Neuronal stem cell (in vitro differentiated cells): Measurements from ENCODE around the gene APBA1.
"Not testable (repeated sequence)": the region's sequence is repeated elsewhere in the genome, so short reads cannot be mapped to it uniquely, and the experiment has no call there.

Experiments
- DNase-seq: peaks from one replicate; pipeline ENCODE4 v3.0.0-alpha.2; 2013; ENCODE audit warnings: low spot score
- H2AFZ ChIP-seq: one replicate; pipeline ENCODE4 v1.6.1; 2013; ENCODE audit warnings: mild to moderate bottlenecking, low read length, inconsistent platforms
- H2AK5ac ChIP-seq: 2 replicates; pipeline ENCODE4 v1.6.1; 2013; ENCODE audit warnings: low read depth, mild to moderate bottlenecking, inconsistent platforms, low read length, moderate library complexity, mixed read lengths
- H2BK120ac ChIP-seq: 2 replicates; pipeline ENCODE4 v1.6.1; 2013; ENCODE audit warnings: low read depth, mild to moderate bottlenecking, inconsistent platforms, low read length, moderate library complexity, mixed read lengths
- H2BK12ac ChIP-seq: one replicate; pipeline ENCODE4 v1.6.1; 2013; ENCODE audit warnings: low read length, inconsistent platforms
- H2BK15ac ChIP-seq: 2 replicates; pipeline ENCODE4 v1.6.1; 2013; ENCODE audit warnings: mild to moderate bottlenecking, low read length, inconsistent platforms, mixed read lengths
- H2BK5ac ChIP-seq: one replicate; pipeline ENCODE4 v1.6.1; 2013; ENCODE audit warnings: inconsistent platforms, mild to moderate bottlenecking, low read length, moderate library complexity
- H3K14ac ChIP-seq: one replicate; pipeline ENCODE4 v1.6.1; 2013; ENCODE audit warnings: low read length, inconsistent platforms
- H3K18ac ChIP-seq: 2 replicates; pipeline ENCODE4 v1.6.1; 2013; ENCODE audit warnings: low read length, inconsistent platforms
- H3K23ac ChIP-seq: 2 replicates; pipeline ENCODE4 v1.6.1; 2013; ENCODE audit warnings: low read depth, mild to moderate bottlenecking, mixed read lengths, low read length, inconsistent platforms; ENCODE audit not compliant: poor library complexity
- H3K27ac ChIP-seq: replicated peaks from 3 replicates; pipeline ENCODE4 v1.5.1; 2013; ENCODE audit warnings: low read length, inconsistent platforms
- H3K27me3 ChIP-seq, 3 experiments: 2 replicates each; pipeline ENCODE4 v1.6.1; 2013; ENCODE audit warnings: low read length in 3 of 3, mild to moderate bottlenecking in 2 of 3, inconsistent platforms in 1 of 3, low read depth in 1 of 3, mixed read lengths in 1 of 3, moderate library complexity in 1 of 3; ENCODE audit not compliant: control insufficient read depth in 3 of 3, insufficient read depth in 3 of 3
- H3K36me3 ChIP-seq, 2 donors: replicated peaks in 1 of 2; 2 replicates each; pipeline ENCODE4 v1.6.1; 2013; ENCODE audit warnings: low read length in 2 of 2; ENCODE audit not compliant: control insufficient read depth in 2 of 2, insufficient read depth in 2 of 2
- H3K4ac ChIP-seq: 2 replicates; pipeline ENCODE4 v1.6.1; 2013; ENCODE audit warnings: inconsistent platforms, mild to moderate bottlenecking, low read length, moderate library complexity
- H3K4me1 ChIP-seq, 2 donors: 1 replicate in 1 of 2; 2 replicates in 1 of 2; pipeline ENCODE4 v1.6.1; 2013; ENCODE audit warnings: low read length in 2 of 2, low read depth in 1 of 2; ENCODE audit not compliant: control insufficient read depth in 2 of 2, insufficient read depth in 1 of 2
- H3K4me2 ChIP-seq: one replicate; pipeline ENCODE4 v1.6.1; 2013; ENCODE audit warnings: mild to moderate bottlenecking, low read length, inconsistent platforms; ENCODE audit not compliant: insufficient read depth, poor library complexity, severe bottlenecking
- H3K4me3 ChIP-seq, 2 donors: 2 replicates each; pipeline ENCODE4 v1.5.1; 2013; ENCODE audit warnings: low read length in 2 of 2, mild to moderate bottlenecking in 2 of 2, inconsistent platforms in 1 of 2, moderate library complexity in 1 of 2
- H3K79me1 ChIP-seq: one replicate; pipeline ENCODE4 v1.6.1; 2013; ENCODE audit warnings: low read depth, mild to moderate bottlenecking, inconsistent platforms, low read length, moderate library complexity
- H3K9ac ChIP-seq: one replicate; pipeline ENCODE4 v1.6.1; 2013; ENCODE audit warnings: mild to moderate bottlenecking, low read depth, low read length, inconsistent platforms; ENCODE audit not compliant: poor library complexity
- H3K9me3 ChIP-seq, 2 donors: replicated peaks in 1 of 2; 2 replicates each; pipeline versions ENCODE3 to v1.6.1; 2013; ENCODE audit warnings: low read length in 2 of 2, mild to moderate bottlenecking in 2 of 2, inconsistent platforms in 1 of 2, low read depth in 1 of 2, mixed read lengths in 1 of 2, moderate library complexity in 1 of 2; ENCODE audit not compliant: control insufficient read depth in 2 of 2, insufficient read depth in 1 of 2
- H4K8ac ChIP-seq: one replicate; pipeline ENCODE4 v1.6.1; 2013; ENCODE audit warnings: low read depth, mild to moderate bottlenecking, inconsistent platforms, low read length, moderate library complexity
- H4K91ac ChIP-seq: one replicate; pipeline ENCODE4 v1.6.1; 2013; ENCODE audit warnings: low read length, low read depth, mild to moderate bottlenecking, inconsistent platforms; ENCODE audit not compliant: poor library complexity
- WGBS, 2 donors: extraction: QIAGEN DNeasy Blood & Tissue Kit; methylation state at CpG; one replicate each; pipeline ENCODE4 v1.1.7; 2013; ENCODE audit warnings: missing lambda C conversion rate in 2 of 2, mixed read lengths in 1 of 2; ENCODE audit not compliant: insufficient read length in 2 of 2, insufficient replicate concordance in 1 of 2; ENCODE audit errors: extremely low coverage in 2 of 2; 5-methylcytosine and 5-hydroxymethylcytosine counted together

APBA1 gene

GRCh38 chr9:69411931-69412740 lies 260.0 kb downstream of the APBA1 start:
- Histone ChIP-seq H2AFZ (peak overlapping the region; percentile 84), H3K27me3 (no peaks in the 10 kb centered on the region), H3K14ac (no peak overlapping the region), H2AK5ac (peak overlapping the region; percentile 99), H3K79me1 (no peaks in the 10 kb centered on the region), H3K23ac (peak overlapping the region; percentile 31), H4K8ac (peak overlapping the region; percentile 82), H3K36me3 (no peaks in the 10 kb centered on the region), H4K91ac (peak overlapping the region; percentile 89), H3K4ac (peak overlapping the region; percentile 66), H3K4me3 (no peak overlapping the region), H3K9ac (no peak overlapping the region), H2BK12ac (peak overlapping the region; percentile 68), H2BK5ac (peak overlapping the region; percentile 12), H3K4me2 (no peak overlapping the region), H2BK15ac (peak overlapping the region; percentile 99), H3K27ac (no peak overlapping the region), H3K4me1 (peaks cover 0 to 7% of the 10 kb centered on the region in 2 donors), H3K9me3 (peaks cover 0 to 3% of the 10 kb centered on the region in 2 donors), H2BK120ac (no peak overlapping the region), H3K18ac (peak overlapping the region; percentile 87)
- no peak for DNase-seq
- no CpG with 5 or more reads among the region's 52 CpGs for WGBS, 2 donors

GRCh38 chr9:69411246-69411645 lies 260.9 kb downstream of the APBA1 start:
- Histone ChIP-seq H3K4me1 (peaks cover 0 to 7% of the 10 kb centered on the region in 2 donors), H3K23ac (no peak overlapping the region), H2BK5ac (no peak overlapping the region), H3K36me3 (no peaks in the 10 kb centered on the region), H3K27me3 (no peaks in the 10 kb centered on the region), H2BK15ac (no peak overlapping the region), H2BK120ac (no peak overlapping the region), H2BK12ac (no peak overlapping the region), H3K9ac (no peak overlapping the region), H3K27ac (no peak overlapping the region), H3K79me1 (no peaks in the 10 kb centered on the region), H3K4ac (no peak overlapping the region), H2AK5ac (no peak overlapping the region), H4K8ac (no peak overlapping the region), H3K14ac (no peak overlapping the region), H3K4me3 (no peak overlapping the region), H2AFZ (no peak overlapping the region), H3K18ac (no peak overlapping the region), H4K91ac (no peak overlapping the region), H3K9me3 (peaks cover 0 to 3% of the 10 kb centered on the region in 2 donors), H3K4me2 (no peak overlapping the region)
- no peak for DNase-seq
- WGBS, 2 donors = 100% methylated on average over 2 of the region's 3 CpGs

- not testable (repeated sequence) for H2BK12ac ChIP-seq, H3K27me3 ChIP-seq, H3K9ac ChIP-seq, H3K18ac ChIP-seq, H3K79me1 ChIP-seq, H2AK5ac ChIP-seq, H4K8ac ChIP-seq, H2BK5ac ChIP-seq, H2BK120ac ChIP-seq, H3K4me1 ChIP-seq, H3K27ac ChIP-seq, H3K4ac ChIP-seq, H3K23ac ChIP-seq, H2AFZ ChIP-seq, H3K36me3 ChIP-seq, H3K4me2 ChIP-seq, H3K4me3 ChIP-seq, H3K14ac ChIP-seq, H2BK15ac ChIP-seq, H3K9me3 ChIP-seq, H4K91ac ChIP-seq, DNase-seq
- WGBS, 2 donors = no CpG with 5 or more reads among the region's 6 CpGs
Measured at GRCh38 chr9:69409936-69410335, 262.2 kb downstream of the APBA1 start.

GRCh38 chr9:69400470-69400869 lies 271.7 kb downstream of the APBA1 start:
- Histone ChIP-seq H3K36me3 (peaks cover 0 to 1% of the 10 kb centered on the region in 2 donors), H2BK120ac (no peak overlapping the region), H2BK5ac (no peak overlapping the region), H3K18ac (no peak overlapping the region), H3K9me3 (peaks cover 3 to 4% of the 10 kb centered on the region in 2 donors), H4K91ac (no peak overlapping the region), H2BK15ac (no peak overlapping the region), H3K4me3 (no peak overlapping the region), H3K4me2 (no peak overlapping the region), H2AK5ac (no peak overlapping the region), H3K79me1 (no peaks in the 10 kb centered on the region), H2AFZ (no peak overlapping the region), H3K27ac (no peak overlapping the region), H3K27me3 (peaks cover 0 to 4% (median 0%) of the 10 kb centered on the region in 3 experiments), H3K9ac (no peak overlapping the region), H4K8ac (no peak overlapping the region), H3K14ac (no peak overlapping the region), H3K4me1 (peaks cover 0 to 6% of the 10 kb centered on the region in 2 donors), H2BK12ac (no peak overlapping the region), H3K4ac (no peak overlapping the region), H3K23ac (no peak overlapping the region)
- no peak for DNase-seq
- no CpG with 5 or more reads among the region's 1 CpG for WGBS, 2 donors
